WERI-Rb-1 (cell line): ENCODE measurements around the gene RHBDD1.

Source experiments
- DNase-seq: peaks from one replicate; pipeline ENCODE4 v3.0.0-alpha.2; 2020
- H3K27ac ChIP-seq: fragments of 250-450 bp; sonication (Bioruptor Pico); 2 replicates; pipeline ENCODE4 v1.5.1; 2020; ENCODE audit warnings: mild to moderate bottlenecking, moderate library complexity
- H3K27me3 ChIP-seq: fragments of 250-450 bp; sonication (Bioruptor Pico); 2 replicates; pipeline ENCODE4 v1.5.1; 2021; ENCODE audit warnings: mild to moderate bottlenecking, low read depth, moderate library complexity; ENCODE audit not compliant: insufficient read depth, severe bottlenecking
- H3K36me3 ChIP-seq: fragments of 250-450 bp; sonication (Bioruptor Pico); 2 replicates; pipeline ENCODE4 v1.5.1; 2020; ENCODE audit warnings: mild to moderate bottlenecking, moderate library complexity
- H3K4me3 ChIP-seq: 2 replicates; pipeline ENCODE4 v1.5.1; 2011; ENCODE audit warnings: low read depth, mild to moderate bottlenecking, control low read depth, low read length
- H3K9me3 ChIP-seq: fragments of 250-450 bp; sonication (Bioruptor Pico); 2 replicates; pipeline ENCODE4 v1.5.1; 2021; ENCODE audit warnings: mild to moderate bottlenecking, moderate library complexity; ENCODE audit not compliant: severe bottlenecking
- CTCF ChIP-seq: IDR thresholded peaks from 2 replicates; pipeline ENCODE4 v1.5.1; 2011; ENCODE audit warnings: low read depth, mild to moderate bottlenecking, control low read depth, inconsistent platforms, low read length

RHBDD1 gene

GRCh38 chr2:226906163-226906693 is 70.4 kb downstream of the RHBDD1 start:
- no peaks in the 10 kb centered on the region for H3K36me3 ChIP-seq
- no peaks in the 10 kb centered on the region for H3K9me3 ChIP-seq
- no peak for TF ChIP-seq CTCF
- no peak for DNase-seq
- H3K27me3 ChIP-seq: no peaks in the 10 kb centered on the region
- H3K27ac ChIP-seq: no peak overlapping the region
- H3K4me3 ChIP-seq: no peak overlapping the region

GRCh38 chr2:226909126-226909525 is 73.3 kb downstream of the RHBDD1 start:
- no peaks in the 10 kb centered on the region for H3K36me3 ChIP-seq
- DNase-seq: no peak
- TF ChIP-seq CTCF: no peak
- H3K9me3 ChIP-seq: no peaks in the 10 kb centered on the region
- H3K27me3 ChIP-seq: no peaks in the 10 kb centered on the region
- H3K27ac ChIP-seq: no peak overlapping the region
- H3K4me3 ChIP-seq: no peak overlapping the region

- no peak for TF ChIP-seq CTCF
- no peaks in the 10 kb centered on the region for H3K27me3 ChIP-seq
- H3K36me3 ChIP-seq: no peaks in the 10 kb centered on the region
- H3K9me3 ChIP-seq: no peaks in the 10 kb centered on the region
- H3K27ac ChIP-seq: no peak overlapping the region
- H3K4me3 ChIP-seq: no peak overlapping the region
- DNase-seq: no peak
These were observed 74.0 kb downstream of the RHBDD1 start for GRCh38 chr2:226909836-226910235.

DNA sequence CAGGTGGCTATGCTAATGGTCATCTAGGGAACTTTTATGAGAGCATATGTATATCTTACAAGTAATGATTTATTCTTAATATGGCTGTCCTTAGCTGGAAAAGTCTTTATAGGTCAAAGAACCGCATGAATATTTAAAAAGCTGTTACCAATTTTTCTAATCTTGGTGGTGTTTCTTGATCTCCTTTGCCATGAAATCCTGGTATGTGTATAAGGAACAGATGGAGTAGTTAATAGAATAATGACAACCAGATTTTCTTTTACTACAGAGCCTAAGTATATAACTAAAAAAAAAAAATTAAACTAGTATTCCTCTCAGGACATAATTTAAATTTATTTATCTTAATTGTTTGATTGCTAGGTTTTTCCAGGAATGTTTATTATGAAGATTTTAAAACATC is 74.5 kb downstream of the RHBDD1 start:
- DNase-seq: no peak
- TF ChIP-seq CTCF: no peak
- H3K27ac ChIP-seq: no peak overlapping the region
- H3K36me3 ChIP-seq: no peaks in the 10 kb centered on the region
- no peaks in the 10 kb centered on the region for H3K27me3 ChIP-seq
- H3K9me3 ChIP-seq: no peaks in the 10 kb centered on the region
- H3K4me3 ChIP-seq: no peak overlapping the region

DNA sequence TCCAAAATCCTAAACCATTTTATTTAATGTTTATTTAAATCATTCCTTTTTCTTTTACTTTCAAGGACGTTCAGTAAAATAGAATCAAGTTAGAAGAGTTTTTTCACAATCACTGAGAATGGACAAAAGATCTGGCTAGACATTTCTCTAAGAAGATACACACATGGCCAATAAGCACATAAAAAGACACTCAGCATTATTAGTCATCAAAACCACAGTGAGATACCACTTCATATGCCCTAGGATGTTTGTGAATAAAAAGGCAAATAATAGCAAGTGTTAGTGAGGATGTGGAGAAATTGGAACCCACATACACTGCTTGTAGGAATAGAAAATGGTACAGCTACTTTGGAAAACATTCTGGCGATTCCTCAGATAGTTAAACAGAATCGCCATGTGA is 76.1 kb downstream of the RHBDD1 start:
- TF ChIP-seq CTCF: no peak
- no peaks in the 10 kb centered on the region for H3K27me3 ChIP-seq
- no peak for DNase-seq
- no peaks in the 10 kb centered on the region for H3K9me3 ChIP-seq
- no peak overlapping the region for H3K27ac ChIP-seq
- no peak overlapping the region for H3K4me3 ChIP-seq
- H3K36me3 ChIP-seq: no peaks in the 10 kb centered on the region

- Histone ChIP-seq H3K27me3 (no peaks in the 10 kb centered on the region), H3K36me3 (no peaks in the 10 kb centered on the region), H3K4me3 (no peak overlapping the region), H3K27ac (no peak overlapping the region), H3K9me3 (no peaks in the 10 kb centered on the region)
- DNase-seq: no peak
- no peak for TF ChIP-seq CTCF
These were observed 77.8 kb downstream of the RHBDD1 start for GRCh38 chr2:226913641-226914040.
